ENCODE results near the gene H1-8. TPM values are rescaled to one million over a fixed set of nuclear protein-coding genes. Genes with fewer than 3 reads are reported as not detected.

The H1-8 gene
- total RNA-seq, 1 donor from 2014 or later: not detected

- ChIA-PET POLR2A (no interaction called here), CTCF (no interaction called here)
- Mint-ChIP-seq H3K27me3 (no peaks in the 10 kb centered on the region), H3K4me3 (no peak overlapping the region), H3K36me3 (ENCODE audit: low read depth) (peaks cover 11% of the 10 kb centered on the region), H3K4me1 (no peaks in the 10 kb centered on the region), H3K27ac (no peak overlapping the region), H3K9me3 (no peaks in the 10 kb centered on the region)
- no peak for TF ChIP-seq CTCF (IDR thresholded peaks at IDR 0.05)
- ATAC-seq (ENCODE audit: low read depth) (no peak), DNase-seq (no peak)
- intact Hi-C loops (cut with micrococcal nuclease): no loop called here
Measured at GRCh38 chr3:129518581-129518980, 24.4 kb upstream of the H1-8 start.

- intact Hi-C loops (cut with micrococcal nuclease): no loop called here
- ATAC-seq (ENCODE audit: low read depth) (no peak), DNase-seq (no peak)
- ChIA-PET CTCF (no interaction called here), POLR2A (no interaction called here)
- no peaks in the 10 kb centered on the region for H3K4me1 Mint-ChIP-seq
- no peak overlapping the region for H3K27ac Mint-ChIP-seq
- peaks cover 11% of the 10 kb centered on the region for H3K36me3 Mint-ChIP-seq (ENCODE audit: low read depth)
- no peak for TF ChIP-seq CTCF (IDR thresholded peaks at IDR 0.05)
- H3K9me3 Mint-ChIP-seq: no peaks in the 10 kb centered on the region
- no peak overlapping the region for H3K4me3 Mint-ChIP-seq
- no peaks in the 10 kb centered on the region for H3K27me3 Mint-ChIP-seq
Measured at GRCh38 chr3:129519449-129519848, 23.5 kb upstream of the H1-8 start.

- ChIA-PET POLR2A (no interaction called here), CTCF (no interaction called here)
- intact Hi-C loops (cut with micrococcal nuclease): no loop called here
- no peaks in the 10 kb centered on the region for H3K9me3 Mint-ChIP-seq
- ATAC-seq (ENCODE audit: low read depth): no peak
- peaks cover 3% of the 10 kb centered on the region for H3K4me1 Mint-ChIP-seq
- no peaks in the 10 kb centered on the region for H3K27me3 Mint-ChIP-seq
- H3K27ac Mint-ChIP-seq: no peak overlapping the region
- no peak overlapping the region for H3K4me3 Mint-ChIP-seq
- H3K36me3 Mint-ChIP-seq (ENCODE audit: low read depth): peaks cover 11% of the 10 kb centered on the region
- no peak for TF ChIP-seq CTCF (IDR thresholded peaks at IDR 0.05)
- no peak for DNase-seq
Measured at GRCh38 chr3:129519896-129520715, 22.9 kb upstream of the H1-8 start.

- intact Hi-C loops (cut with micrococcal nuclease): no loop called here
- Mint-ChIP-seq H3K4me1 (peaks cover 11% of the 10 kb centered on the region), H3K4me3 (no peak overlapping the region), H3K36me3 (ENCODE audit: low read depth) (peaks cover 10% of the 10 kb centered on the region), H3K9me3 (no peaks in the 10 kb centered on the region), H3K27ac (no peak overlapping the region), H3K27me3 (no peaks in the 10 kb centered on the region)
- ChIA-PET CTCF (no interaction called here), POLR2A (interaction anchor here (0.6 kb wide), 1 partner anchor 119 kb away, joined by 6 read pairs; no protein-coding TSS in a partner anchor)
- ATAC-seq (ENCODE audit: low read depth): no peak
- TF ChIP-seq CTCF (IDR thresholded peaks at IDR 0.05): no peak
- DNase-seq: no peak
Measured at GRCh38 chr3:129520960-129521359, 22.0 kb upstream of the H1-8 start.

GRCh38 chr3:129521611-129522010 lies 21.4 kb upstream of the H1-8 start:
- Mint-ChIP-seq H3K4me1 (peaks cover 17% of the 10 kb centered on the region), H3K27ac (no peak overlapping the region), H3K4me3 (no peak overlapping the region), H3K9me3 (no peaks in the 10 kb centered on the region), H3K36me3 (ENCODE audit: low read depth) (peaks cover 6% of the 10 kb centered on the region), H3K27me3 (no peaks in the 10 kb centered on the region)
- intact Hi-C loops (cut with micrococcal nuclease): no loop called here
- ATAC-seq (ENCODE audit: low read depth): no peak
- DNase-seq: no peak
- ChIA-PET CTCF (no interaction called here), POLR2A (no interaction called here)
- no peak for TF ChIP-seq CTCF (IDR thresholded peaks at IDR 0.05)

Measured in activated B cell treated with CpG ODN at 0.5 μM for 24 hours (primary cell).